ENCODE results near the gene TAAR8.
"Not testable (repeated sequence)": the region's sequence is repeated elsewhere in the genome, so short reads cannot be mapped to it uniquely, and the experiment has no call there.

TAAR8 gene

GRCh38 chr6:132548746-132549463 lies 3.6 kb upstream of the TAAR8 start:
- DNase-seq (ENCODE audit: low read depth in 3 of 3) = no peak

GRCh38 chr6:132551214-132551613 lies 1.3 kb upstream of the TAAR8 start:
- no peak for DNase-seq (ENCODE audit: low read depth in 3 of 3)

- not testable (repeated sequence) for DNase-seq (ENCODE audit: low read depth in 3 of 3)
Measured at GRCh38 chr6:132560087-132560486, 7.6 kb downstream of the TAAR8 start.

GRCh38 chr6:132566404-132566803 lies 13.9 kb downstream of the TAAR8 start:
- DNase-seq (ENCODE audit: low read depth in 3 of 3) = no peak

- DNase-seq (ENCODE audit: low read depth in 3 of 3) = no peak
Measured at GRCh38 chr6:132567566-132567965, 15.1 kb downstream of the TAAR8 start.

GRCh38 chr6:132568611-132569010 lies 16.1 kb downstream of the TAAR8 start:
- DNase-seq (ENCODE audit: low read depth in 3 of 3) = no peak

- no peak for DNase-seq (ENCODE audit: low read depth in 3 of 3)
Measured at GRCh38 chr6:132569170-132569569, 16.7 kb downstream of the TAAR8 start.

GRCh38 chr6:132570221-132570777 lies 17.8 kb downstream of the TAAR8 start, which contains the start of gene TAAR6:
TSS of gene TAAR6 (plus strand) at chr6:132570322. CDS start at chr6:132570322, 0 bp downstream.
- no peak for DNase-seq (ENCODE audit: low read depth in 3 of 3)

GRCh38 chr6:132571774-132572173 lies 19.3 kb downstream of the TAAR8 start:
- DNase-seq (ENCODE audit: low read depth in 3 of 3) = no peak

GRCh38 chr6:132584698-132585097 lies 32.2 kb downstream of the TAAR8 start:
- no peak for DNase-seq (ENCODE audit: low read depth in 3 of 3)

- DNase-seq (ENCODE audit: low read depth in 3 of 3) = no peak
Measured at GRCh38 chr6:132587424-132587823, 35.0 kb downstream of the TAAR8 start.

GRCh38 chr6:132589454-132589853 lies 37.0 kb downstream of the TAAR8 start, which contains the start of gene TAAR5:
TSS of gene TAAR5 (minus strand) at chr6:132589741. CDS start at chr6:132589686, 55 bp downstream.
- DNase-seq (ENCODE audit: low read depth in 3 of 3) = no peak

- DNase-seq (ENCODE audit: low read depth in 3 of 3) = no peak
Measured at GRCh38 chr6:132590362-132590761, 37.9 kb downstream of the TAAR8 start.

GRCh38 chr6:132592855-132593254 lies 40.4 kb downstream of the TAAR8 start:
- no peak for DNase-seq (ENCODE audit: low read depth in 3 of 3)

- DNase-seq (ENCODE audit: low read depth in 3 of 3) = no peak
Measured at GRCh38 chr6:132596201-132596600, 43.7 kb downstream of the TAAR8 start.

- no peak for DNase-seq (ENCODE audit: low read depth in 3 of 3)
Measured at GRCh38 chr6:132598473-132598872, 46.0 kb downstream of the TAAR8 start.

GRCh38 chr6:132600900-132601299 lies 48.4 kb downstream of the TAAR8 start:
- not testable (repeated sequence) for DNase-seq (ENCODE audit: low read depth in 3 of 3)

Measured in stimulated activated CD4-positive, alpha-beta T cell treated with anti-CD3 and anti-CD28 coated beads, TNF-alpha, amount 100 ng/mL, for 4 hours (primary cell).